ENCODE data around the gene LSMEM2. TPM values are rescaled to one million over a fixed set of nuclear protein-coding genes. Genes with fewer than 3 reads are reported as not detected.

Gene LSMEM2
- 0.11 to 0.13 TPM in 2 of 5 replicates, not detected in the others for total RNA-seq (2022; extraction: Qiagen RNA extraction)

GRCh38 chr3:50278880-50279224 lies at the start of gene LSMEM2:
TSS of gene LSMEM2 (plus strand) at chr3:50279087. CDS start at chr3:50279114, 27 bp downstream.

GRCh38 chr3:50235716-50236483 lies 43.0 kb upstream of the LSMEM2 start, which contains the start of gene GNAI2:
TSS of gene GNAI2 (plus strand) at chr3:50236204. CDS start at chr3:50236336, 132 bp downstream.

GRCh38 chr3:50268703-50269451 lies 10.0 kb upstream of the LSMEM2 start, which contains the start of gene SEMA3B:
TSS of gene SEMA3B (plus strand) at chr3:50269147. CDS start at chr3:50269241, 94 bp downstream.

GRCh38 chr3:50292159-50293078 lies 13.5 kb downstream of the LSMEM2 start, which contains the start of gene IFRD2:
TSS of gene IFRD2 (minus strand) at chr3:50292429. CDS start at chr3:50292274, 155 bp downstream.

GRCh38 chr3:50298836-50299637 lies 20.1 kb downstream of the LSMEM2 start, which contains the start of the genes HYAL3 and NAA80:
TSS of gene HYAL3 (minus strand) at chr3:50299405. CDS start at chr3:50295602, 3,803 bp downstream.
TSS of gene NAA80 (minus strand) at chr3:50299405. CDS start at chr3:50297463, 1,942 bp downstream.

GRCh38 chr3:50303013-50303815 lies 24.3 kb downstream of the LSMEM2 start, which contains the start of gene HYAL1:
TSS of gene HYAL1 (minus strand) at chr3:50303574. CDS start at chr3:50302956, 618 bp downstream.

GRCh38 chr3:50322386-50323091 lies 43.7 kb downstream of the LSMEM2 start, which contains the start of gene HYAL2:
TSS of gene HYAL2 (minus strand) at chr3:50322745. CDS start at chr3:50320489, 2,256 bp downstream.

GRCh38 chr3:50327943-50328691 lies 49.2 kb downstream of the LSMEM2 start, which contains the start of gene TUSC2:
TSS of gene TUSC2 (minus strand) at chr3:50328223. CDS start at chr3:50328099, 124 bp downstream.

Other genes with a start within 250 kb of the LSMEM2 start
- gene RBM5, start 190.2 kb upstream of the LSMEM2 start, total RNA-seq (2022; extraction: Qiagen RNA extraction) = 28.7 to 33.8 TPM (median 33.2 TPM) in 5 replicates
- 14.4 to 21.6 TPM (median 19.7 TPM) in 5 replicates for gene SEMA3F, start 123.8 kb upstream of the LSMEM2 start, total RNA-seq (2022; extraction: Qiagen RNA extraction)
- 0.05 to 0.25 TPM (median 0.22 TPM) in 3 of 5 replicates, not detected in the others for gene GNAT1, start 87.5 kb upstream of the LSMEM2 start, total RNA-seq (2022; extraction: Qiagen RNA extraction)
- 0.03 to 0.15 TPM (median 0.13 TPM) in 4 of 5 replicates, not detected in the other for gene SLC38A3, start 73.8 kb upstream of the LSMEM2 start, total RNA-seq (2022; extraction: Qiagen RNA extraction)
- 39.0 to 48.9 TPM (median 46.5 TPM) in 5 replicates for gene GNAI2, start 42.9 kb upstream of the LSMEM2 start, total RNA-seq (2022; extraction: Qiagen RNA extraction)
- 5.2 to 7.9 TPM (median 7.4 TPM) in 5 replicates for gene SEMA3B, start 9.9 kb upstream of the LSMEM2 start, total RNA-seq (2022; extraction: Qiagen RNA extraction)
- gene IFRD2, start 13.3 kb downstream of the LSMEM2 start, total RNA-seq (2022; extraction: Qiagen RNA extraction) = 71.9 to 93.3 TPM (median 89.3 TPM) in 5 replicates
- gene HYAL3, start 20.3 kb downstream of the LSMEM2 start, total RNA-seq (2022; extraction: Qiagen RNA extraction) = 7.2 to 9.7 TPM (median 9.5 TPM) in 5 replicates
- gene NAA80, start 20.3 kb downstream of the LSMEM2 start, total RNA-seq (2022; extraction: Qiagen RNA extraction) = 5.1 to 7.9 TPM (median 7.0 TPM) in 5 replicates
- gene HYAL1, start 24.5 kb downstream of the LSMEM2 start, total RNA-seq (2022; extraction: Qiagen RNA extraction) = 0.39 to 0.84 TPM (median 0.54 TPM) in 5 replicates
- gene HYAL2, start 43.7 kb downstream of the LSMEM2 start, total RNA-seq (2022; extraction: Qiagen RNA extraction) = 24.2 to 33.6 TPM (median 30.5 TPM) in 5 replicates
- 24.6 to 42.8 TPM (median 35.7 TPM) in 5 replicates for gene TUSC2, start 49.1 kb downstream of the LSMEM2 start, total RNA-seq (2022; extraction: Qiagen RNA extraction)
- gene RASSF1, start 61.7 kb downstream of the LSMEM2 start, total RNA-seq (2022; extraction: Qiagen RNA extraction) = 15.1 to 20.7 TPM (median 19.5 TPM) in 5 replicates
- gene ZMYND10, start 66.6 kb downstream of the LSMEM2 start, total RNA-seq (2022; extraction: Qiagen RNA extraction) = 0.91 to 1.8 TPM (median 1.2 TPM) in 5 replicates
- 13.1 to 15.4 TPM (median 13.5 TPM) in 5 replicates for gene NPRL2, start 71.7 kb downstream of the LSMEM2 start, total RNA-seq (2022; extraction: Qiagen RNA extraction)
- gene CYB561D2, start 71.8 kb downstream of the LSMEM2 start, total RNA-seq (2022; extraction: Qiagen RNA extraction) = 13.6 to 21.4 TPM (median 18.1 TPM) in 5 replicates
- gene TMEM115, start 80.4 kb downstream of the LSMEM2 start, total RNA-seq (2022; extraction: Qiagen RNA extraction) = 41.1 to 49.8 TPM (median 48.6 TPM) in 5 replicates
- 0.45 to 0.71 TPM (median 0.53 TPM) in 5 replicates for gene CACNA2D2, start 224.5 kb downstream of the LSMEM2 start, total RNA-seq (2022; extraction: Qiagen RNA extraction)

Data from A549 treated with AZD2906 at 1 μM for 4 hours (cell line).